Stimulated activated CD4-positive, alpha-beta T cell treated with anti-CD3 and anti-CD28 coated beads, Interleukin-2, amount 100 ng/mL, for 48 hours (primary cell): ENCODE results near the gene IVL.

Experiments used
- DNase-seq, 2 donors: peaks; one replicate each; pipeline ENCODE4 v3.0.0-alpha.2; 2020

IVL gene

GRCh38 chr1:152957561-152957960 lies 49.2 kb downstream of the IVL start:
- DNase-seq: no peak

GRCh38 chr1:152959273-152959672 lies 50.9 kb downstream of the IVL start:
- no peak for DNase-seq

GRCh38 chr1:152959801-152960451 lies 51.6 kb downstream of the IVL start:
- DNase-seq: no peak

GRCh38 chr1:152960452-152961044 lies 52.2 kb downstream of the IVL start:
- no peak for DNase-seq
